K562 (cell line): ENCODE data around the gene ZFAND2B. TPM values are rescaled to one million over a fixed set of nuclear protein-coding genes. Genes with fewer than 3 reads are reported as not detected.

Experiments used
- ATAC-seq: fragments of 200-7000 bp; cut with Tn5 transposase; 3 replicates; pipeline ENCODE4 v1.9.1; 2020; ENCODE audit warnings: moderate library complexity
- BruUV-seq: library from RNA; stranded (reverse); fragments of 400-500 nt; replicated peaks from 2 replicates; lab custom pipeline; 2021; lab: Mats Ljungman, UMichigan
- CTCF ChIA-PET: fragments of 300-600 bp; formaldehyde crosslinking; extraction: SDS; loops from one replicate; lab custom pipeline; 2021; ENCODE audit warnings: low intra/inter-chr PET ratio; lab: Yijun Ruan, JAX
- POLR2A ChIA-PET: fragments of 300-600, 350-650 bp; sonication (Branson Sonifier 250); formaldehyde crosslinking; extraction: SDS; loops from one replicate; lab custom pipeline; 2021; ENCODE audit warnings: antibody characterized with exemption, inconsistent platforms; lab: Yijun Ruan, JAX
- DNase-seq, 4 experiments: peaks; one replicate each; pipeline versions ENCODE4 v3.0.0 to v3.0.0-alpha.2; 2011 to 2018; ENCODE audit warnings: low spot score in 3 of 4, mixed read lengths in 3 of 4; ENCODE audit errors: extremely low read depth in 1 of 4
- FAIRE-seq: peaks from 2 replicates; lab custom pipeline; 2011; peaks lifted over from hg19 to GRCh38; lab: Jason Lieb, UNC
- H2AFZ ChIP-seq: 2 replicates; pipeline ENCODE4 v1.6.0; 2011; ENCODE audit warnings: low read depth, low read length, control low read depth, inconsistent platforms
- H3K27ac ChIP-seq: fragments of 200-600 bp; 3 replicates; pipeline ENCODE4 v1.8.0; 2011; ENCODE audit warnings: low read depth, mild to moderate bottlenecking, control low read depth, inconsistent platforms, low read length, moderate library complexity, mixed read lengths; ENCODE audit errors: extremely low read depth
- H3K27me3 ChIP-seq, 2 experiments: fragments of 300-600 bp in 1 of 2; 2 replicates in 1 of 2; 3 replicates in 1 of 2; pipeline versions ENCODE4 v1.6.0 to v1.8.0; 2011; ENCODE audit warnings: inconsistent platforms in 2 of 2, low read length in 2 of 2, mild to moderate bottlenecking in 1 of 2, mixed read lengths in 1 of 2, moderate library complexity in 1 of 2; ENCODE audit not compliant: control insufficient read depth in 2 of 2, insufficient read depth in 2 of 2
- H3K36me3 ChIP-seq: fragments of 300-600 bp; 3 replicates; pipeline ENCODE4 v1.8.0; 2011; ENCODE audit warnings: mild to moderate bottlenecking, low read length, inconsistent platforms; ENCODE audit not compliant: control insufficient read depth, insufficient read depth
- H3K4me1 ChIP-seq, 2 experiments: fragments of 200-600 bp in 1 of 2; replicated peaks in 1 of 2; 2 replicates in 1 of 2; 3 replicates in 1 of 2; pipeline versions ENCODE4 v1.5.1 to v1.8.0; 2011; ENCODE audit warnings: inconsistent platforms in 2 of 2, low read length in 2 of 2, mild to moderate bottlenecking in 1 of 2, mixed read lengths in 1 of 2, moderate library complexity in 1 of 2; ENCODE audit not compliant: control insufficient read depth in 2 of 2, insufficient read depth in 2 of 2
- H3K4me2 ChIP-seq: 2 replicates; pipeline ENCODE4 v1.6.1; 2011; ENCODE audit warnings: low read length, control low read depth, inconsistent platforms, mixed read lengths; ENCODE audit not compliant: insufficient read depth
- H3K4me3 ChIP-seq: fragments of 200-600 bp; sonication (generic), shearing (Covaris generic); 2 replicates; pipeline ENCODE4 v1.5.1; 2016; ENCODE audit warnings: control low read depth, inconsistent platforms
- H3K79me2 ChIP-seq: fragments of 200-600 bp; 3 replicates; pipeline ENCODE4 v1.8.0; 2011; ENCODE audit warnings: low read length, inconsistent platforms; ENCODE audit not compliant: control insufficient read depth, insufficient read depth
- H3K9ac ChIP-seq, 2 experiments: 2 replicates each; pipeline versions ENCODE4 v1.6.0 to v1.6.1; 2011; ENCODE audit warnings: low read depth in 2 of 2, low read length in 2 of 2, control low read depth in 1 of 2, inconsistent platforms in 1 of 2, mild to moderate bottlenecking in 1 of 2, mixed read lengths in 1 of 2; ENCODE audit not compliant: insufficient read depth in 1 of 2
- H3K9me1 ChIP-seq: one replicate; pipeline ENCODE4 v1.6.0; 2011; ENCODE audit warnings: inconsistent platforms, mild to moderate bottlenecking, low read length, moderate library complexity; ENCODE audit not compliant: control insufficient read depth, insufficient read depth
- H3K9me3 ChIP-seq: replicated peaks from 2 replicates; pipeline ENCODE4 v1.5.1; 2011; ENCODE audit warnings: low read depth, low read length, inconsistent platforms; ENCODE audit not compliant: control insufficient read depth, insufficient read depth
- H4K20me1 ChIP-seq: replicated peaks from 2 replicates; pipeline ENCODE4 v1.6.1; 2011; ENCODE audit warnings: low read length, inconsistent platforms, mixed read lengths; ENCODE audit not compliant: control insufficient read depth, insufficient read depth
- BCLAF1 ChIP-seq, 2 experiments: fragments of 450-650 bp in 1 of 2; IDR thresholded peaks; 2 replicates each; pipeline ENCODE4 v1.6.1; 2011 to 2017; ENCODE audit warnings: low read depth in 2 of 2, antibody characterized with exemption in 1 of 2, borderline replicate concordance in 1 of 2, low read length in 1 of 2, mild to moderate bottlenecking in 1 of 2, mixed read lengths in 1 of 2; ENCODE audit not compliant: control insufficient read depth in 1 of 2
- NR1H2 ChIP-seq: sonication (generic); formaldehyde crosslinking; IDR thresholded peaks from 2 replicates; pipeline ENCODE4 v1.4.0; 2020; ENCODE audit warnings: mild to moderate bottlenecking, missing genetic modification reagents
- RBM15 ChIP-seq: fragments of 200-400 bp; formaldehyde crosslinking; IDR thresholded peaks from 2 replicates; pipeline ENCODE4 v1.6.1; 2018; ENCODE audit warnings: mild to moderate bottlenecking, low read length, moderate library complexity; ENCODE audit not compliant: insufficient read depth
- WGBS: fragments of 100-300 bp; shearing (Covaris generic); methylation state at CpG from one replicate; pipeline ENCODE4 v1.1.6; 2016; ENCODE audit warnings: low coverage, mixed read lengths; ENCODE audit not compliant: insufficient coverage; ENCODE audit errors: missing lambda C conversion rate; 5-methylcytosine and 5-hydroxymethylcytosine counted together
- in situ Hi-C: fragments of 300-500 bp; cut with MboI; formaldehyde crosslinking; loops from 4 replicates; pipeline ENCODE4 v1.15.0; 2018; ENCODE audit warnings: inconsistent platforms, mixed read lengths
- intact Hi-C: fragments of 100-400 bp; cut with micrococcal nuclease; formaldehyde crosslinking; loops from 2 replicates; pipeline ENCODE4 v1.14.2; 2022
- polyA plus RNA-seq, 8 experiments: library from polyadenylated mRNA; depleted of rRNA in 4 of 8; stranded (reverse) in 5 of 8; unstranded in 3 of 8; fragments of >200 nt; fragmentation: Nextera tagmentation in 2 of 8; fragmentation: Illumina TruSeq in 1 of 8; extraction: Ambion mirVana in 2 of 8; extraction: Trizol in 1 of 8; gene quantifications; 2 replicates each; pipeline versions ENCODE4 v1.2.1 to v1.2.3, GENCODE V29; 2011 to 2014; ENCODE audit warnings: inconsistent platforms in 1 of 8, missing spikeins in 1 of 8
- total RNA-seq, 7 experiments: library from RNA; depleted of rRNA in 6 of 7; stranded (reverse); fragments of >200 nt in 6 of 7; fragmentation: Illumina TruSeq in 2 of 7; extraction: Trizol in 2 of 7; gene quantifications; 2 replicates each; pipeline versions ENCODE4 v1.2.1 to v1.2.3, GENCODE V29; 2011 to 2021; ENCODE audit warnings: low replicate concordance in 1 of 7

The ZFAND2B gene
- total and polyA plus RNA-seq, 9 of the 15 experiments (the other 6 are each of a cell fraction or from before 2014, with no cell fraction given), result 9.9 to 33.3 (median 26.1) TPM

- TF ChIP-seq RBM15, result no peak
Observed at GRCh38 chr2:219179601-219180465, 26.7 kb upstream of the ZFAND2B start (continued).

- Histone ChIP-seq H3K79me2 (peaks cover 36% of the 10 kb centered on the region), H3K4me2 (no peak overlapping the region), H3K36me3 (peaks cover 62% of the 10 kb centered on the region; the same call in 2 of the 3 replicates), H3K4me1 (peaks cover 8 to 22% of the 10 kb centered on the region in 2 experiments; a peak in 4 of 5 replicates), H3K4me3 (no peak overlapping the region), H3K27ac (no peak overlapping the region), H4K20me1 (no peaks in the 10 kb centered on the region), H2AFZ (no peak overlapping the region), H3K9me1 (no peaks in the 10 kb centered on the region), H3K9me3 (no peaks in the 10 kb centered on the region), H3K27me3 (no peaks in the 10 kb centered on the region), H3K9ac (no peak overlapping the region)
- ChIA-PET POLR2A (interaction anchor here (0.5 to 1.2 kb wide), 4 partner anchors 22 to 187 kb away, joined by 3 to 4 read pairs (median 3); partner anchors contain the start of gene ZFAND2B), CTCF (no interaction called here)
- TF ChIP-seq BCLAF1 (IDR thresholded peaks at IDR 0.05; ENCODE audit: borderline replicate concordance in 1 of 2, control insufficient read depth in 1 of 2, low read depth in 2 of 2, low read length in 1 of 2), result no peak
- no peak for TF ChIP-seq NR1H2
- in situ Hi-C loops, result no loop called here
- no TSS peak for BruUV-seq
- FAIRE-seq (no peak), DNase-seq (no peak), ATAC-seq (no peak)
- WGBS, result 89% methylated on average over 3 of the region's 5 CpGs
- intact Hi-C loops, result no loop called here
Observed at GRCh38 chr2:219180961-219181360, 25.6 kb upstream of the ZFAND2B start.
